ENCODE data around the gene ZFAND2B.

ZFAND2B gene

DNA sequence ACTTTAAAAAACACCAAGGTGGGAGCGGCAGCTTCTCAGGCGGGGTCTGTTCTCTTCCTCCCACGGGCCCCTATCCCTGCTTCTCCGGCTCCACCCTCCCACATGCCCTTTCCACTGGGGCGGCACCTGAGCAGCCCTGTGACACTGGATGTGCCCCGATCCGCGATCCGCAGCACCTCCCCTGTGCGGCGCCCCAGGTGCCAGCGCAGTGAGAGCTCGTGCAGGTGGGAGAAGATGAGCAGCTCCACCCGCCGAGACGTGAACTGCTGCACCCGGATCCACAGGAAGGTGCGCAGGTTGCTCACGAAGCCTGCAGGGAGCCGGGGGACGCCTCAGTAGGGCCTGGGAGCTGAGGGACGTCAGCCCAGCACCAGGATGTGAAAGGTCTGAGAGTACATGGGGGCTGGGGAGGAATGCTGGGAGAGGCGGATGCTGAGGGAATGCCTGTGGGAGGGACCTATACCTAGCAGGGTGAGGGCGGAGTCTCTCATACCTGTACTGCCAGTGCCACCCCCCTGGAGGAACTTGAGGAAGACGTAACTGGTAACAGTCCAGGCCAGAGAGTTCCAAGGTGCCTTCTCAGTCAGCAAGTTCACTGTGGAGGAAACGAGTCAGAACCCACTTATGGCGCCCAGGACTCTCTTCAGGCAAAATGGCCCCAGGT lies 9.4 kb downstream of the ZFAND2B start:
- TF ChIP-seq, protein P1, sequence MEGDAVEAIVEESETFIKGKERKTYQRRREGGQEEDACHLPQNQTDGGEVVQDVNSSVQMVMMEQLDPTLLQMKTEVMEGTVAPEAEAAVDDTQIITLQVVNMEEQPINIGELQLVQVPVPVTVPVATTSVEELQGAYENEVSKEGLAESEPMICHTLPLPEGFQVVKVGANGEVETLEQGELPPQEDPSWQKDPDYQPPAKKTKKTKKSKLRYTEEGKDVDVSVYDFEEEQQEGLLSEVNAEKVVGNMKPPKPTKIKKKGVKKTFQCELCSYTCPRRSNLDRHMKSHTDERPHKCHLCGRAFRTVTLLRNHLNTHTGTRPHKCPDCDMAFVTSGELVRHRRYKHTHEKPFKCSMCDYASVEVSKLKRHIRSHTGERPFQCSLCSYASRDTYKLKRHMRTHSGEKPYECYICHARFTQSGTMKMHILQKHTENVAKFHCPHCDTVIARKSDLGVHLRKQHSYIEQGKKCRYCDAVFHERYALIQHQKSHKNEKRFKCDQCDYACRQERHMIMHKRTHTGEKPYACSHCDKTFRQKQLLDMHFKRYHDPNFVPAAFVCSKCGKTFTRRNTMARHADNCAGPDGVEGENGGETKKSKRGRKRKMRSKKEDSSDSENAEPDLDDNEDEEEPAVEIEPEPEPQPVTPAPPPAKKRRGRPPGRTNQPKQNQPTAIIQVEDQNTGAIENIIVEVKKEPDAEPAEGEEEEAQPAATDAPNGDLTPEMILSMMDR (IDR thresholded peaks at IDR 0.05; ENCODE audit: borderline replicate concordance, control extremely low read depth, extremely low read depth, insufficient read depth, missing control alignments): no peak
- no peak for DNase-seq (ENCODE audit: low spot score)
- in situ Hi-C loops (cut with MboI; ENCODE audit: low sequenced_read_pairs, unreplicated experiment): no loop called here

DNA sequence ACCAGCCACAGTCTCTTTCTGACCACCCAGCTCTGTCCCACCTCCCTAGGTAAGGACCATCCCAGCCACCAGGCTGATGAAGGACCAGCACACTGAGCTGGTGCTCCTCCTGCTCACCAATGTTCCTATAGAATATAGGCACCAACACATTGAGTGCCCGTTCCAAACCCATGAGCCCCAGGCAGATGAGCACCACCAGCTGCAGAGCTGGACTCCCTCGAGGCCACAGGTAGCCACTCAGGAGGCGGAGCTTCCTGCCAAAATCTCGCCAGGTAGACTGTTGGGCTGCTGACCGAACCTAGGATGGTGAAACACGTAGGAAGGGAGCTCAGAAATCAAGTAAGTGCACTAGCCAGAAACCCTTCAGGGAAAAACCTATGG lies 9.9 kb downstream of the ZFAND2B start:
- in situ Hi-C loops (cut with MboI; ENCODE audit: low sequenced_read_pairs, unreplicated experiment): no loop called here
- no peak for DNase-seq (ENCODE audit: low spot score)
- TF ChIP-seq, protein P1 (IDR thresholded peaks at IDR 0.05; ENCODE audit: borderline replicate concordance, control extremely low read depth, extremely low read depth, insufficient read depth, missing control alignments): no peak

DNA sequence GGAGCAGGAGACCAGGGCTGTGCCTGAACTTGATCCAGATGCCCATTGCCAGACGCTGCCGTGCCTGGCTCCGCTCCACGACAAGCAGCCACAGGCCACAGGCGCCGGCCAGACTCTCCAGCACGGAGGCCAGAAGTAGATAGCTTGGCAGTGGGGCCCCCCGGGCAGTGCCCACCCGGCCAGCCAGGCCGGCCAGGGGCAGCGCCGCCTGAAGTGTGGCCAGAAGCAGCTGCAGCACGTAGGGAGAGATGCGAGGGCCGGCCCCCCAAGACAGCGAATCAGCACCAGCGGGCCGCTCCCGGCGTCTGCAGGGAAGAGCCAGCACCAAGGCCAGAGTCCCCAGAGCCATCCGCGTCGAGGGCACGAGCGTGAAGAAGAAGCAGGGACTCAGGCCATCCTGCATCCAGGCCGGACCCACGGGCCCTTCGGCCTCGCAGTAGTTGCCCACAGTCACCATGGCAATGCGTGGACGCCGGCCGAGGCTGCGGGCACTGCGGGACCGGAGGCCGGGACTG lies 11.7 kb downstream of the ZFAND2B start:
- TF ChIP-seq, protein P1 (IDR thresholded peaks at IDR 0.05; ENCODE audit: borderline replicate concordance, control extremely low read depth, extremely low read depth, insufficient read depth, missing control alignments): no peak
- DNase-seq (ENCODE audit: low spot score): peak; percentile 71

DNA sequence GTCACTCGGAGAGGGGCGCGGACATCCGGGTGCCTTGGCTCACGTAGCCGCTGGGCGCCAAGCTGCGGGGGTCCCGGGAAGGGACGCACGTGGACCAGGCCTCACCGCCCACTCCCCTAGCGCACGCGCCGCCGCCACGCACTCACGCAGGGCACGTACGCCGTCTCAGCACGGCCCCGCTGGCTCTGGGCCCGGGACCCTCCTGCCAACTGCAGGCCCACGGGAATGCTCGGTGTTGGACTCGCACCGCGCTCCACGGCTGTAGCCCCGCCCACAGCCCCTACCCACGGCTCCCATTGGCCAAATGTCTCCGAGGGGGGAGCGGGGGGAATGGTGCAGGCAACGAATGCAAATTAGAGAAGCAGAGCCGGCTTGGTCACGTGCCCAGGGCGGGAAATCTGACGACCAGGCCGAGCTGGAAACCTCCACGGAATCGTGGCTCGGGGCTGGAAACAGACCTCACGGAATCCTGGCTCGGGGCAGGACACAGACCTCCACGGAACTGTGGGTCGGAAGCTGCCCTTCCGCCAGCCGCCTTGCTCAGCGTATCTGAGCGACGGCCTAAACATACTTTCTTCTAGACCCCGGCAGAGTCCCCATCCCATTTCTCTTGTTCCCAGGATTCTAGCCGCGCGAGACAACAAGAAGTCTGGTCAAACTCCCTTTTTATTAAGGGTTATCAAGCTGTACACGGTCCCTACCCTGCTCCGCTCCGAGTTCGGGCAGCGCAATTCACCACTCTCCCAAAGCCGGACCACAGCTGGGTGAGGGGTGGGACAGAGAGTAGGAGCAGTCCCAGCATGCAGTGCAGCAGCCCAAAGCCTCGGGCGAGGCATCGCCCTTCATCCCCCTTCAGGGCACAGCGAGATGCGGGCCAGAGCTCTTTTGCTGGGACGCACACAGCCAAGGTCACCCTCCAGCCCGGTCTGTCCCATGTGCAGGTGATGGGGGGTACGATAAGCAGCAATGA lies 12.4 kb downstream of the ZFAND2B start, which contains the start of gene ABCB6:
Gene ABCB6 (minus strand): TSS at position 227 of the 970 bp plus-strand sequence. CDS start 285 bp downstream, outside the sequence.
- peak; percentile 96 for DNase-seq (ENCODE audit: low spot score)
- in situ Hi-C loops (cut with MboI; ENCODE audit: low sequenced_read_pairs, unreplicated experiment): no loop called here
- TF ChIP-seq, protein P1 (IDR thresholded peaks at IDR 0.05; ENCODE audit: borderline replicate concordance, control extremely low read depth, extremely low read depth, insufficient read depth, missing control alignments): no peak

More for the DNA sequence above, 11.7 kb downstream of the ZFAND2B start:
- in situ Hi-C loops (cut with MboI; ENCODE audit: low sequenced_read_pairs, unreplicated experiment): no loop called here

DNA sequence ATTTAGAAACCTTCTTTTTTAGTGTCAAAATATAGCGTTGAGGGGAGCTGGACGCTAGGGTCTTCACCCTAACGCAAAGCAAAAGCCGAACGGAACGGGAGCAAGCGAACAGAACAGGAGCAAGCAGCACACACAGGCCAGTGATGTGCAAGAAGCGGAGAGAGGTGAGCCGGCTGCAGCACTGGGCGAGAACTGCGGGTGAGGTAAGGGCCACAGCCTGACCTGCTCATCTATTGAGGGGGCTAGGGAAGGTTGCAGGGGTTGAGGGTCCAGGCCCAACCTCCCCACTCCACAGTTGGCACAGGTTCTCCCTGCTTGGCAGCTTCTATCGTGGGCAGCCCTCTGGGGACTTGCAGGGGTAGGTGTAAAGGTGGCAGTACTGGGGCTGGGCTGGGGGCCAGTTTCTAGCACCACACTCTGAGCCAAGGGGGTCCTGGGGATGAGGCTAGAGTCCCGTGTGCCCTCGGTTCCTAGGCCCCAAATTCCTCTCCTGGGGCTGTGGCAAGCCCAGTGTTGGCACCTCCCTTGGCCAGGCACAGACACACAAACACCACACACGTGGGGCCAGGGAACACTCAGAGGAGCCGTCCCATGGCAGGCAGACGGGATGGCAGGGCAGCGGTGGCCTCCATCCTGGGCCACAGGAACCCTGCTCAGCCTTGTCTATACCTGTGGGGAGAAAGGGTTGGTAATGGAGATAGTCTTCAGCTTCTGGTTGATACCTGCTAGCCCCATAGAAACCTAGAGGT lies 13.4 kb downstream of the ZFAND2B start:
- DNase-seq (ENCODE audit: low spot score): no peak
- in situ Hi-C loops (cut with MboI; ENCODE audit: low sequenced_read_pairs, unreplicated experiment): no loop called here
- TF ChIP-seq, protein P1 (IDR thresholded peaks at IDR 0.05; ENCODE audit: borderline replicate concordance, control extremely low read depth, extremely low read depth, insufficient read depth, missing control alignments): no peak

All from GM13976 (cell line).